WI38 (cell line): ENCODE results near the gene MCOLN3.
"Not testable (repeated sequence)": the region's sequence is repeated elsewhere in the genome, so short reads cannot be mapped to it uniquely, and the experiment has no call there.

ENCODE experiments used
- H3K4me3 ChIP-seq: 2 replicates; pipeline ENCODE4 v1.5.1; 2011; ENCODE audit warnings: low read depth, mild to moderate bottlenecking, control low read depth, low read length
- CTCF ChIP-seq: IDR thresholded peaks from 2 replicates; pipeline ENCODE4 v1.5.1; 2012; ENCODE audit warnings: low read depth, mild to moderate bottlenecking, control low read depth, low read length

MCOLN3 gene

GRCh38 chr1:85027242-85027983 lies 20.9 kb downstream of the MCOLN3 start:
- no peak for TF ChIP-seq CTCF
- no peak overlapping the region for H3K4me3 ChIP-seq

GRCh38 chr1:85025940-85026339 lies 22.4 kb downstream of the MCOLN3 start:
- H3K4me3 ChIP-seq = no peak overlapping the region
- no peak for TF ChIP-seq CTCF

- H3K4me3 ChIP-seq = no peak overlapping the region
- no peak for TF ChIP-seq CTCF
Observed at GRCh38 chr1:85024736-85025135, 23.6 kb downstream of the MCOLN3 start.

- no peak overlapping the region for H3K4me3 ChIP-seq
- no peak for TF ChIP-seq CTCF
Observed at GRCh38 chr1:85022700-85023099, 25.6 kb downstream of the MCOLN3 start.

- no peak for TF ChIP-seq CTCF
- H3K4me3 ChIP-seq = no peak overlapping the region
Observed at GRCh38 chr1:85019994-85020393, 28.3 kb downstream of the MCOLN3 start.

- no peak overlapping the region for H3K4me3 ChIP-seq
- TF ChIP-seq CTCF = no peak
Observed at GRCh38 chr1:85015826-85016225, 32.5 kb downstream of the MCOLN3 start.

GRCh38 chr1:85005641-85006040 lies 42.7 kb downstream of the MCOLN3 start:
- H3K4me3 ChIP-seq = not testable (repeated sequence)

- no peak for TF ChIP-seq CTCF
- H3K4me3 ChIP-seq = no peak overlapping the region
Observed at GRCh38 chr1:85001742-85002141, 46.6 kb downstream of the MCOLN3 start.
